HepG2 (cell line): ENCODE data around the gene STAT1.

Experiments
- FOXC1 ChIP-seq: sonication (generic); formaldehyde crosslinking; IDR thresholded peaks from 2 replicates; pipeline ENCODE4 v1.8.0; 2022; ENCODE audit warnings: mild to moderate bottlenecking, missing genetic modification reagents, borderline replicate concordance
- SKI ChIP-seq: fragments of 450-650 bp; IDR thresholded peaks from one replicate; pipeline ENCODE4 v1.6.1; 2018; ENCODE audit warnings: mild to moderate bottlenecking; ENCODE audit not compliant: partially characterized antibody
- ZBTB42 ChIP-seq: sonication (generic); formaldehyde crosslinking; IDR thresholded peaks from 2 replicates; pipeline ENCODE4 v1.5.0; 2020; ENCODE audit warnings: mild to moderate bottlenecking, missing genetic modification reagents
- ZNF782 ChIP-seq: sonication (generic); formaldehyde crosslinking; IDR thresholded peaks from 2 replicates; pipeline ENCODE4 v1.4.0; 2020; ENCODE audit warnings: missing genetic modification reagents, mild to moderate bottlenecking, borderline replicate concordance
- TF ChIP-seq, protein P1 (sequence below): sonication (generic); formaldehyde crosslinking; IDR thresholded peaks from 2 replicates; pipeline ENCODE4 v1.5.0; 2020; ENCODE audit warnings: mild to moderate bottlenecking, missing genetic modification reagents, moderate library complexity
- TF ChIP-seq, protein P2 (sequence below): IDR thresholded peaks from 2 replicates; pipeline ENCODE4 v1.6.1; 2012; ENCODE audit warnings: inconsistent platforms
- TF ChIP-seq, protein P3 (sequence below): sonication (generic); formaldehyde crosslinking; IDR thresholded peaks from 2 replicates; pipeline ENCODE4 v1.5.0; 2020; ENCODE audit warnings: missing genetic modification reagents

DNA sequence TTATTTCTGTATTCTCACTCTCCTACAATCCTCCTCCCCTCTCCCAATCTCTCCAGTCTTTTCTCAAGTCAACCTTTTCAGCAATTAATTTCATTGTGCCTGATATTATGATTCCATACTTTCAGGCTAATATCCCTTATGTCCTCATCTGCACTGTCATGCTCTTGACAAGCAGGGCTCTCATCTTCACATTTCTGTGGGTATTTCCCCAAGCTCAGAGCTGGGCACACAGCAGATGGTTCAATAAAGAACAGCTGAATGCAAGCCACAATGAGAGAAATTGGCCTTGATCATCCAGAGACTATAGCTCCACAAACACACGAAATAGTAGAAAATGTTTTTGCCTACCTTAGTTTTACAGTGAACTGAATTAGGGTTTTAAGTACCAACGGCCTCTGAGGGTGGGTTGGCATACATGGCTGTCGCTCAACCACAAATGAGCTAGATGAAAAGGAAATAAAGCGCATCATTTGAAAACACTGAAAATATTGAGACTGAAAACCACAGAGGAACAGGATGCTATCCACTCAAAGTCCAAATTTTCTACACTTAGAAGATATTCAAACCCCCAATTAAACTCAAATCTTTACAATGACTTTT lies 47.5 kb upstream of the STAT1 start:
- TF ChIP-seq, protein P1, sequence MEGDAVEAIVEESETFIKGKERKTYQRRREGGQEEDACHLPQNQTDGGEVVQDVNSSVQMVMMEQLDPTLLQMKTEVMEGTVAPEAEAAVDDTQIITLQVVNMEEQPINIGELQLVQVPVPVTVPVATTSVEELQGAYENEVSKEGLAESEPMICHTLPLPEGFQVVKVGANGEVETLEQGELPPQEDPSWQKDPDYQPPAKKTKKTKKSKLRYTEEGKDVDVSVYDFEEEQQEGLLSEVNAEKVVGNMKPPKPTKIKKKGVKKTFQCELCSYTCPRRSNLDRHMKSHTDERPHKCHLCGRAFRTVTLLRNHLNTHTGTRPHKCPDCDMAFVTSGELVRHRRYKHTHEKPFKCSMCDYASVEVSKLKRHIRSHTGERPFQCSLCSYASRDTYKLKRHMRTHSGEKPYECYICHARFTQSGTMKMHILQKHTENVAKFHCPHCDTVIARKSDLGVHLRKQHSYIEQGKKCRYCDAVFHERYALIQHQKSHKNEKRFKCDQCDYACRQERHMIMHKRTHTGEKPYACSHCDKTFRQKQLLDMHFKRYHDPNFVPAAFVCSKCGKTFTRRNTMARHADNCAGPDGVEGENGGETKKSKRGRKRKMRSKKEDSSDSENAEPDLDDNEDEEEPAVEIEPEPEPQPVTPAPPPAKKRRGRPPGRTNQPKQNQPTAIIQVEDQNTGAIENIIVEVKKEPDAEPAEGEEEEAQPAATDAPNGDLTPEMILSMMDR (CRISPR knock-in tag), result no peak
- TF ChIP-seq, protein P2, sequence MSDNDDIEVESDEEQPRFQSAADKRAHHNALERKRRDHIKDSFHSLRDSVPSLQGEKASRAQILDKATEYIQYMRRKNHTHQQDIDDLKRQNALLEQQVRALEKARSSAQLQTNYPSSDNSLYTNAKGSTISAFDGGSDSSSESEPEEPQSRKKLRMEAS, result no peak
- TF ChIP-seq, protein P3, sequence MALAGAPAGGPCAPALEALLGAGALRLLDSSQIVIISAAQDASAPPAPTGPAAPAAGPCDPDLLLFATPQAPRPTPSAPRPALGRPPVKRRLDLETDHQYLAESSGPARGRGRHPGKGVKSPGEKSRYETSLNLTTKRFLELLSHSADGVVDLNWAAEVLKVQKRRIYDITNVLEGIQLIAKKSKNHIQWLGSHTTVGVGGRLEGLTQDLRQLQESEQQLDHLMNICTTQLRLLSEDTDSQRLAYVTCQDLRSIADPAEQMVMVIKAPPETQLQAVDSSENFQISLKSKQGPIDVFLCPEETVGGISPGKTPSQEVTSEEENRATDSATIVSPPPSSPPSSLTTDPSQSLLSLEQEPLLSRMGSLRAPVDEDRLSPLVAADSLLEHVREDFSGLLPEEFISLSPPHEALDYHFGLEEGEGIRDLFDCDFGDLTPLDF (CRISPR knock-in tag), result no peak
- TF ChIP-seq SKI, result no peak
- no peak for TF ChIP-seq ZBTB42
- no peak for TF ChIP-seq FOXC1 (CRISPR knock-in tag)
- no peak for TF ChIP-seq ZNF782
